Activated naive CD8-positive, alpha-beta T cell treated with anti-CD3 and anti-CD28 coated beads for 36 hours (primary cell): ENCODE data around the gene TRIM77. TPM values are rescaled to one million over a fixed set of nuclear protein-coding genes. Genes with fewer than 3 reads are reported as not detected.
"Not testable (repeated sequence)": the region's sequence is repeated elsewhere in the genome, so short reads cannot be mapped to it uniquely, and the experiment has no call there.

Experiments used
- DNase-seq: peaks from one replicate; pipeline ENCODE4 v3.0.0; 2021
- H3K27ac Mint-ChIP-seq: one replicate; pipeline ENCODE4 v1.8.0; 2022; ENCODE audit warnings: mild to moderate bottlenecking, moderate library complexity, mixed read lengths
- H3K27me3 Mint-ChIP-seq: one replicate; pipeline ENCODE4 v1.8.0; 2022; ENCODE audit warnings: mild to moderate bottlenecking, mixed read lengths
- H3K36me3 Mint-ChIP-seq: one replicate; pipeline ENCODE4 v1.8.0; 2021; ENCODE audit warnings: mild to moderate bottlenecking, mixed read lengths
- H3K4me1 Mint-ChIP-seq: one replicate; pipeline ENCODE4 v1.8.0; 2021; ENCODE audit warnings: mixed read lengths
- H3K4me3 Mint-ChIP-seq: one replicate; pipeline ENCODE4 v1.8.0; 2022; ENCODE audit warnings: mild to moderate bottlenecking, moderate library complexity, mixed read lengths
- H3K9me3 Mint-ChIP-seq: one replicate; pipeline ENCODE4 v1.8.0; 2022; ENCODE audit warnings: mixed read lengths
- total RNA-seq, 2 experiments: library from RNA; stranded (reverse); gene quantifications; one replicate each; pipeline ENCODE4 v1.2.3, GENCODE V29; 2021

The TRIM77 gene
- total RNA-seq, result not detected

GRCh38 chr11:89709999-89710398, at the start of gene TRIM77:
Gene TRIM77 (plus strand): TSS chr11:89710299. CDS start chr11:89710299, 0 bp downstream.
- not testable (repeated sequence) for DNase-seq, H3K27me3 Mint-ChIP-seq, H3K36me3 Mint-ChIP-seq

DNA sequence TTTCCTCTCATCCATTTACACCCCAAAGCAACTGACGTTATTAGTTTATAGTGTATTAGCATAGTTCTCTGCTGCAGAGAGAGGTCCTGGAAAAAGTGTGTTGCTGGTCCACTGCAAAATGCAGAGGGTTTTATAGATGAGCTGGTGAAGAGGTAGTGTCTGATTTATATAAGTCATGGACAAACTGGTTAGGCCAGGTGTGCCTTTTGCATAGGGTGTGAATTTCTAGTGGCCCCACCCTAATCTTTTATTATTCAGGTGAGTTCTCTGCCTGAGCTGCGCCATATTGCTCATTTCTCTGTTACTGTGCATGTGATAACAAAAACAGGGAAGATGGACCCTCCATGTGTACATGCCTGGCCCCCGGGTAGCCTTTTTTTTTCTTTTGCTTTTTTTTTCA, 43.1 kb upstream of the TRIM77 start:
- H3K27ac Mint-ChIP-seq, result no peak overlapping the region
- no peaks in the 10 kb centered on the region for H3K9me3 Mint-ChIP-seq
- no peak overlapping the region for H3K4me3 Mint-ChIP-seq
- DNase-seq, result no peak
- H3K27me3 Mint-ChIP-seq, result no peaks in the 10 kb centered on the region
- no peaks in the 10 kb centered on the region for H3K4me1 Mint-ChIP-seq
- no peaks in the 10 kb centered on the region for H3K36me3 Mint-ChIP-seq

More at GRCh38 chr11:89709999-89710398, at the start of gene TRIM77:
- not testable (repeated sequence) for H3K4me1 Mint-ChIP-seq, H3K4me3 Mint-ChIP-seq, H3K27ac Mint-ChIP-seq, H3K9me3 Mint-ChIP-seq

DNA sequence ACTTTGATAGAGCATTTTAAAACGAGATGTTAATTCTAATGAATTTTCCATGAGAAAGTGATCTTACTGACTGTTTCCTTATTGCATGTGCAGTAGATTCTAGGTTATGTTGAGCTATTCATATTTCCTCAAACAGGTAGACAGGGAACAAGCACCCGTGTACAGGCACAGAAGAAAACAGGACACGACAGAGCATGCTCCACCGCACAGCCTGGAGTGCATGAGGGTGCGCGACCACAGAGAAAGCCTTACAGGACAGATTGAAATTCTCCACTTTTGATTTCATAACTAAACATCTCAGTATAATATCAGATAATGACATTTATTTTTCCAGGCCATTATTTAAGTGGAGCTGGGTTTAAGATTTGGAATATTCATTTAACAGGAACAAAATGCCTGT, 41.9 kb upstream of the TRIM77 start:
- not testable (repeated sequence) for H3K4me1 Mint-ChIP-seq, H3K27me3 Mint-ChIP-seq, H3K27ac Mint-ChIP-seq, H3K9me3 Mint-ChIP-seq, DNase-seq, H3K4me3 Mint-ChIP-seq, H3K36me3 Mint-ChIP-seq

DNA sequence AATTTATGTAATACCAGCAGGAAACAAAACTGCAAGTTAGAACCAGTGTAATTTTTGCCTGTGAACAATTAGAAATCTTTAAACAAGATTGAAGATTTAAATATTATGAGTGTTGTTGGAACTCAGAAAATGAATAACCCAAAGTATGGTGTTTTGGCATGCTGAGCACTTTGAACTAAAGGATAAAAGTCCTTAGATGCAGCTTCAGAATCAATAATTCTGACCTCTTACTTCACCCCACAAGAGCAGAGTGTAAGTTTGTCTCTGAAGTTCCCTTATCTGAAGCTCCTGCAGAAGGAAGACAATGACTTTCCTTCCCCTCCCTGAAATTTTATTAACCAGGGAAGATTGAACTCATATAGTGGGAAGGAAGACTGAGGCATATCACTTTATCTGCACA, 40.5 kb upstream of the TRIM77 start:
- H3K27ac Mint-ChIP-seq, DNase-seq, H3K4me1 Mint-ChIP-seq, H3K27me3 Mint-ChIP-seq, H3K4me3 Mint-ChIP-seq, H3K9me3 Mint-ChIP-seq, H3K36me3 Mint-ChIP-seq: not testable (repeated sequence)

- not testable (repeated sequence) for H3K4me3 Mint-ChIP-seq, H3K9me3 Mint-ChIP-seq, H3K36me3 Mint-ChIP-seq, H3K4me1 Mint-ChIP-seq, H3K27me3 Mint-ChIP-seq, H3K27ac Mint-ChIP-seq, DNase-seq
Measured at GRCh38 chr11:89669993-89670669, 40.0 kb upstream of the TRIM77 start.

DNA sequence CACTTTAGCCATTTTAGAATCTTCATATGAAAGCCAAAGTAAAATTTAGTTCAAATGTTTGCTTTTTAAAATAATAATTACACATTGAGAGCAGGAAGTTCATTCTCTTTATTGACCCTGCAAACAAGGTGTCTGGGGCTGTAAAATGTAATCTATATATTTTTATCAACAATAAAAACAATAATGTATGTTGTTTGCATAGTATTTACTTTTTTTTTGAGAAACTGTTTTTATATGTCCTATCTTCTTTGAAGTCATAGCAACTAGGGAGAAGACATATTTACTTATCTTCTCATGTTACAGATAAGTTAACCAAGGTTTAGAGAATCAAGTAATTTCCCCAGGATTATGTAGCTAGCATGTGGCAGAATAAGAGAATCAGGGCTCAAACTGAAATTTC, 37.6 kb upstream of the TRIM77 start:
- not testable (repeated sequence) for H3K9me3 Mint-ChIP-seq, DNase-seq, H3K4me1 Mint-ChIP-seq, H3K4me3 Mint-ChIP-seq, H3K36me3 Mint-ChIP-seq, H3K27ac Mint-ChIP-seq, H3K27me3 Mint-ChIP-seq

- H3K27me3 Mint-ChIP-seq, H3K4me1 Mint-ChIP-seq, H3K27ac Mint-ChIP-seq, H3K4me3 Mint-ChIP-seq, DNase-seq, H3K9me3 Mint-ChIP-seq, H3K36me3 Mint-ChIP-seq: not testable (repeated sequence)
Measured at GRCh38 chr11:89673380-89673779, 36.7 kb upstream of the TRIM77 start.

- H3K27me3 Mint-ChIP-seq, DNase-seq, H3K4me3 Mint-ChIP-seq, H3K9me3 Mint-ChIP-seq, H3K27ac Mint-ChIP-seq, H3K36me3 Mint-ChIP-seq, H3K4me1 Mint-ChIP-seq: not testable (repeated sequence)
Measured at GRCh38 chr11:89675383-89675782, 34.7 kb upstream of the TRIM77 start.

- DNase-seq, H3K27ac Mint-ChIP-seq, H3K9me3 Mint-ChIP-seq, H3K27me3 Mint-ChIP-seq, H3K36me3 Mint-ChIP-seq, H3K4me3 Mint-ChIP-seq, H3K4me1 Mint-ChIP-seq: not testable (repeated sequence)
Measured at GRCh38 chr11:89675948-89676347, 34.2 kb upstream of the TRIM77 start.

DNA sequence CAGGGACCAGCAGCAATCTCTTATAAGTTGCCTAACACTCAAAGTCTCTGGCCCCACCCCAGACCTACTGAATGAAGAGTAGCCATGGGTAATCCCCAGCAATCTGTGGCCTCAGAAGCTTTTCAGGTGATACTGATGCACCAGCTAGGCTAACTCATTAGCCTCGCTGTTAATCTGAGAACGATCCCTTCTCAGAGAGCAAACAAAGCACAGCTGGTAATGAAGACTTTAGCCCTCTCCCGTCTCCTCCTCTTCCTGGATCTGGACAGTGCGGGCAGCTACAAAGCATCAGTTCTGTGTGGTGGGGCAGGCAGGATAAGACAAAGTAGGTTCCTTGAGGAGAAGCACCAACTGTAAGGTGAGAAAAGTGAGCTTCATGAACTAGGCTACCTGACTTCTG, 3.0 kb upstream of the TRIM77 start:
- DNase-seq, H3K4me3 Mint-ChIP-seq, H3K36me3 Mint-ChIP-seq, H3K27ac Mint-ChIP-seq, H3K27me3 Mint-ChIP-seq, H3K9me3 Mint-ChIP-seq, H3K4me1 Mint-ChIP-seq: not testable (repeated sequence)

- not testable (repeated sequence) for H3K27ac Mint-ChIP-seq, H3K36me3 Mint-ChIP-seq, H3K4me1 Mint-ChIP-seq, H3K27me3 Mint-ChIP-seq, H3K4me3 Mint-ChIP-seq, DNase-seq, H3K9me3 Mint-ChIP-seq
Measured at GRCh38 chr11:89724866-89725498, 14.9 kb downstream of the TRIM77 start.

DNA sequence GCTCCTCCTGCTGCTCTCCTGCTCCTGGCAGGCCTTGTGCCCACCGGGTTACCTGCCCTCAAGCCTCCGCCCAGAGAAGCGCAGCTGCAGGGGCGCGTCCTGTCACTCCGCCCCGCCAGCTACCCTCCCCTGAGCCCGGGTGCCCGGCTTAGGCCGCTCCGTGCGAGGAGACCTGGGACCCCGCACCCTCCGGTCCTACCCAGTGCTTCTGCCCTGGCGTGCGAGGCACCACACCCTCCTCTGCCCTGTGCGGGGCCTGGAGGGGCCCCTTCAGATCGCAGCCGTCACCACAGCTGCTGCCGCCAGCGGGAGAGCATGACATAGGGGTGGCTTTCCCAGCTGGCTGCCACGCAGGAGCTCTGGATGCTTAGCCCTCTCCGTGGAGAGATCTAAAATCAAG, 20.1 kb downstream of the TRIM77 start:
- not testable (repeated sequence) for H3K9me3 Mint-ChIP-seq, H3K4me3 Mint-ChIP-seq, H3K27me3 Mint-ChIP-seq, DNase-seq, H3K4me1 Mint-ChIP-seq, H3K27ac Mint-ChIP-seq, H3K36me3 Mint-ChIP-seq

- no peaks in the 10 kb centered on the region for H3K36me3 Mint-ChIP-seq
- no peaks in the 10 kb centered on the region for H3K9me3 Mint-ChIP-seq
- no peak overlapping the region for H3K4me3 Mint-ChIP-seq
- no peak overlapping the region for H3K27ac Mint-ChIP-seq
- no peaks in the 10 kb centered on the region for H3K4me1 Mint-ChIP-seq
- no peaks in the 10 kb centered on the region for H3K27me3 Mint-ChIP-seq
- no peak for DNase-seq
Measured at GRCh38 chr11:89736566-89736965, 26.5 kb downstream of the TRIM77 start.

DNA sequence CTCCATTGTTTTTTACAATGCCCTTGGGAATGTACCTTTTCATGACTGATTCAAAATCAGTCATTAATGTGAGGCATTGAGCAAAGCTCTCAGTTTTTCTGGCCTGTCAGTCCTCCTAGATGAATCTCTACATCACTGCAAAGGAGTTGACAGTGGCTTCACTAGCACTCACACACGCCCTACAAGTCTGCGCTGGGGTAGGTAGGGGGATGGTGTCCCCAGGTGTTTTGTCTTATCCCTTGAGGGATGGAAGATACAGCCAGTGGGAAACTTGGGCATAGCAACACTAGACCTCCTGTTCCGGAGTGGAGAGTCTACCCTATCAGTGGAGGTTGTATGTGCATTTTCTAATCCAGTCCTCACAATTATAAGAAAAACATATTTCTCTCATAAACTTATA, 27.0 kb downstream of the TRIM77 start:
- H3K27ac Mint-ChIP-seq, result no peak overlapping the region
- H3K4me3 Mint-ChIP-seq, result no peak overlapping the region
- no peaks in the 10 kb centered on the region for H3K4me1 Mint-ChIP-seq
- DNase-seq, result no peak
- H3K36me3 Mint-ChIP-seq, result no peaks in the 10 kb centered on the region
- H3K27me3 Mint-ChIP-seq, result no peaks in the 10 kb centered on the region
- H3K9me3 Mint-ChIP-seq, result no peaks in the 10 kb centered on the region

- H3K36me3 Mint-ChIP-seq, H3K4me3 Mint-ChIP-seq, H3K9me3 Mint-ChIP-seq, DNase-seq, H3K27ac Mint-ChIP-seq, H3K4me1 Mint-ChIP-seq, H3K27me3 Mint-ChIP-seq: not testable (repeated sequence)
Measured at GRCh38 chr11:89741406-89741805, 31.3 kb downstream of the TRIM77 start.

DNA sequence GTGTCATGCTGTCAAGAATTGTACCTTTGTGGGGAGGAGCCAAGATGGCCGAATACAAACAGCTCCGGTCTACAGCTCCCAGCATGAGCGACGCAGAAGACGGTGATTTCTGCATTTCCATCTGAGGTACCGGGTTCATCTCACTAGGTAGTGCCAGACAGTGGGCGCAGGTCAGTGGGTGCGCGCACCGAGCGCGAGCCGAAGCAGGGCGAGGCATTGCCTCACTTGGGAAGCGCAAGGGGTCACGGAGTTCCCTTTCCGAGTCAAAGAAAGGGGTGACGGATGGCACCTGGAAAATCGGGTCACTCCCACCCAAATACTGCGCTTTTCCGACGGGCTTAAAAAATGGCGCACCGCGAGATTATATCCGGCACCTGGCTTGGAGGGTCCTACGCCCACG, 34.1 kb downstream of the TRIM77 start:
- H3K9me3 Mint-ChIP-seq, H3K27me3 Mint-ChIP-seq, DNase-seq, H3K36me3 Mint-ChIP-seq, H3K4me1 Mint-ChIP-seq, H3K27ac Mint-ChIP-seq, H3K4me3 Mint-ChIP-seq: not testable (repeated sequence)
